OCI-LY1 (cell line): ENCODE results near the gene ST3GAL4.

Source experiments
- H2AFZ ChIP-seq: fragments of 200-600 bp; sonication (generic), shearing (Covaris generic); 2 replicates; pipeline ENCODE4 v1.6.0; 2014; ENCODE audit warnings: antibody characterized with exemption, mild to moderate bottlenecking, low read length
- H3F3A ChIP-seq: fragments of 200-600 bp; sonication (generic), shearing (Covaris generic); 2 replicates; pipeline ENCODE4 v1.6.0; 2014; ENCODE audit warnings: mild to moderate bottlenecking, antibody characterized with exemption, low read length, moderate library complexity; ENCODE audit not compliant: insufficient read depth
- H3K27ac ChIP-seq: fragments of 200-600 bp; sonication (generic); 2 replicates; pipeline ENCODE4 v1.5.1; 2014; ENCODE audit warnings: low read length, mixed run types, mild to moderate bottlenecking, low read depth; ENCODE audit not compliant: poor library complexity, severe bottlenecking
- H3K27me3 ChIP-seq: fragments of 200-600 bp; sonication (generic); 2 replicates; pipeline ENCODE4 v1.6.0; 2014; ENCODE audit warnings: antibody characterized with exemption, mild to moderate bottlenecking, low read length, moderate library complexity; ENCODE audit not compliant: insufficient read depth
- H3K36me3 ChIP-seq: fragments of 200-600 bp; sonication (generic); 2 replicates; pipeline ENCODE4 v1.6.1; 2014; ENCODE audit warnings: mild to moderate bottlenecking, antibody characterized with exemption, low read length, moderate library complexity, mixed read lengths; ENCODE audit not compliant: insufficient read depth
- H3K4me1 ChIP-seq: fragments of 200-600 bp; sonication (generic); 2 replicates; pipeline ENCODE4 v1.5.1; 2014; ENCODE audit warnings: mild to moderate bottlenecking, low read length, moderate library complexity; ENCODE audit not compliant: insufficient read depth, severe bottlenecking
- H3K4me2 ChIP-seq: fragments of 200-600 bp; sonication (generic), shearing (Covaris generic); 2 replicates; pipeline ENCODE4 v1.6.1; 2014; ENCODE audit warnings: low read length
- H3K4me3 ChIP-seq: fragments of 200-600 bp; sonication (generic); 2 replicates; pipeline ENCODE4 v1.5.1; 2014; ENCODE audit warnings: low read length, low read depth, mild to moderate bottlenecking, mixed read lengths; ENCODE audit not compliant: poor library complexity, severe bottlenecking
- H3K79me2 ChIP-seq: fragments of 200-600 bp; shearing (Covaris generic); 2 replicates; pipeline ENCODE4 v1.6.1; 2016; ENCODE audit warnings: mixed run types, low read length, mixed read lengths; ENCODE audit not compliant: insufficient read depth
- H3K9ac ChIP-seq: fragments of 200-600 bp; sonication (generic), shearing (Covaris generic); 2 replicates; pipeline ENCODE4 v1.6.1; 2014; ENCODE audit warnings: mild to moderate bottlenecking, low read length, mixed read lengths
- H3K9me2 ChIP-seq: fragments of 200-600 bp; sonication (generic), shearing (Covaris generic); 2 replicates; pipeline ENCODE4 v1.6.1; 2014; ENCODE audit warnings: low read depth, mild to moderate bottlenecking, low read length, mixed read lengths
- H3K9me3 ChIP-seq: fragments of 200-600 bp; shearing (Covaris generic); 2 replicates; pipeline ENCODE4 v1.6.1; 2014; ENCODE audit warnings: low read length, mixed read lengths
- H4K20me1 ChIP-seq: fragments of 200-600 bp; sonication (generic), shearing (Covaris generic); 2 replicates; pipeline ENCODE4 v1.6.0; 2016; ENCODE audit warnings: mild to moderate bottlenecking, low read length; ENCODE audit not compliant: insufficient read depth
- CTCF ChIP-seq: fragments of 200-600 bp; sonication (generic), shearing (Covaris generic); IDR thresholded peaks from 2 replicates; pipeline ENCODE4 v1.5.1; 2017; ENCODE audit warnings: mild to moderate bottlenecking, antibody characterized with exemption, low read length, moderate library complexity, mixed read lengths
- EZH2 ChIP-seq: fragments of 200-600 bp; sonication (generic), shearing (Covaris generic); IDR thresholded peaks from 2 replicates; pipeline ENCODE4 v1.8.0; 2017; ENCODE audit warnings: borderline replicate concordance, mixed run types, mild to moderate bottlenecking, antibody characterized with exemption, low read length, moderate library complexity, mixed read lengths

ST3GAL4 gene

GRCh38 chr11:126459691-126460281 is 104.3 kb downstream of the ST3GAL4 start:
- no peak overlapping the region for H2AFZ ChIP-seq

GRCh38 chr11:126460417-126461095 is 105.1 kb downstream of the ST3GAL4 start:
- H3K36me3 ChIP-seq: no peaks in the 10 kb centered on the region
- H3K27me3 ChIP-seq: no peaks in the 10 kb centered on the region
- no peaks in the 10 kb centered on the region for H3F3A ChIP-seq
- no peak overlapping the region for H2AFZ ChIP-seq
- no peak overlapping the region for H3K9ac ChIP-seq
- H4K20me1 ChIP-seq: no peaks in the 10 kb centered on the region
- no peak overlapping the region for H3K4me3 ChIP-seq
- H3K4me1 ChIP-seq: peaks cover 2% of the 10 kb centered on the region
- TF ChIP-seq EZH2 (no peak), CTCF (no peak)
- H3K27ac ChIP-seq: no peak overlapping the region
- no peaks in the 10 kb centered on the region for H3K9me3 ChIP-seq
- no peaks in the 10 kb centered on the region for H3K9me2 ChIP-seq
- no peak overlapping the region for H3K4me2 ChIP-seq
- H3K79me2 ChIP-seq: no peaks in the 10 kb centered on the region

More at GRCh38 chr11:126459691-126460281, 104.3 kb downstream of the ST3GAL4 start:
- H3K9me3 ChIP-seq: no peaks in the 10 kb centered on the region
- no peak overlapping the region for H3K4me2 ChIP-seq
- no peaks in the 10 kb centered on the region for H3K36me3 ChIP-seq
- H3K4me3 ChIP-seq: no peak overlapping the region
- no peaks in the 10 kb centered on the region for H3K27me3 ChIP-seq
- no peaks in the 10 kb centered on the region for H3K9me2 ChIP-seq
- H3K4me1 ChIP-seq: no peaks in the 10 kb centered on the region
- no peaks in the 10 kb centered on the region for H3F3A ChIP-seq
- H4K20me1 ChIP-seq: no peaks in the 10 kb centered on the region
- H3K9ac ChIP-seq: no peak overlapping the region
- H3K79me2 ChIP-seq: no peaks in the 10 kb centered on the region
- H3K27ac ChIP-seq: no peak overlapping the region
- TF ChIP-seq EZH2: no peak
- TF ChIP-seq CTCF: no peak

GRCh38 chr11:126461096-126461440 is 105.6 kb downstream of the ST3GAL4 start:
- no peak overlapping the region for H3K27ac ChIP-seq
- H3K27me3 ChIP-seq: no peaks in the 10 kb centered on the region
- no peak overlapping the region for H3K4me2 ChIP-seq
- H2AFZ ChIP-seq: no peak overlapping the region
- no peaks in the 10 kb centered on the region for H3K9me2 ChIP-seq
- no peak for TF ChIP-seq CTCF
- TF ChIP-seq EZH2: no peak
- no peaks in the 10 kb centered on the region for H3K36me3 ChIP-seq
- no peaks in the 10 kb centered on the region for H3K9me3 ChIP-seq
- H3K9ac ChIP-seq: no peak overlapping the region
- H3F3A ChIP-seq: no peaks in the 10 kb centered on the region
- H3K79me2 ChIP-seq: no peaks in the 10 kb centered on the region
- H3K4me3 ChIP-seq: no peak overlapping the region
- H3K4me1 ChIP-seq: peaks cover 7% of the 10 kb centered on the region
- no peaks in the 10 kb centered on the region for H4K20me1 ChIP-seq
